Measurements from ENCODE around the gene ARFRP1. TPM values are rescaled to one million over a fixed set of nuclear protein-coding genes. Genes with fewer than 3 reads are reported as not detected.

The ARFRP1 gene
- total RNA-seq, 2 experiments from 2014 or later: 53.3 to 82.1 TPM

DNA sequence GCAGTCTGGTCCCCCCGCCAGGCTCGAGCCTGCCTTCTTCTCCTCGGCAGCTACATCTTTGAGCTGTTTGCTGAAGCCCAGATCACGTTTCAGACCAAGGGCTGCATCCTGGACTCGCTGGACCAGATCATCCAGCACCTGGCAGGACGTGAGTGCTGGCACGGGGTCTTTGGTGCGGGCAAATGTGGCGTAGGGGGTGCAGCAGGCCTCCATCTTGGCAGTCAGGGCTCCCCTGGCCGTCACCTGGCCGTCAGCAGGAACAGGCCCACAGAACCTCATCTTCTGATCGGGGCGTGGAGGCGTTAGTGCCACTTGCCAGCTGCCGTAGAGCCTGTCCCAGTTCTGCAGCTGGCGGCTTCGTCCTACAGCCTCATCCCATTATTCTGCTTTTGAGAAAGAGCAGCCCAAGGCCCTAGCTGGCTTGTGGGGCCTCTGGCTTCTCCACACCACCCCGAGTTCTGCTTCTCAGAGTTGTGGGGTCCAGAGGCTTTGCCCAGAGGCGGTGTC is 27.9 kb downstream of the ARFRP1 start:
- no peak for DNase-seq (ENCODE audit: low spot score)
- H3K4me3 ChIP-seq (ENCODE audit: low read depth, low read length, poor library complexity, severe bottlenecking): no peak overlapping the region
- no peaks in the 10 kb centered on the region for H3K79me2 ChIP-seq (ENCODE audit: insufficient read depth, low read depth, low read length)
- BruUV-seq (replicated peaks): no TSS peak
- H3K27ac ChIP-seq (ENCODE audit: low read depth, low read length, poor library complexity, severe bottlenecking): no peak overlapping the region
- H3K9me3 ChIP-seq (ENCODE audit: low read length): no peaks in the 10 kb centered on the region
- H2AFZ ChIP-seq (ENCODE audit: low read length): no peak overlapping the region
- ChIA-PET POLR2A (no interaction called here), CTCF (ENCODE audit: unreplicated experiment) (no interaction called here)
- H3K4me1 ChIP-seq (ENCODE audit: insufficient read depth, low read length, poor library complexity, severe bottlenecking): no peaks in the 10 kb centered on the region
- intact Hi-C loops (cut with micrococcal nuclease; ENCODE audit: unreplicated experiment): no loop called here
- peaks cover 34% of the 10 kb centered on the region for H3K36me3 ChIP-seq (ENCODE audit: insufficient read depth, low read length)
- H3K4me2 ChIP-seq (ENCODE audit: low read length): no peak overlapping the region
- TF ChIP-seq, protein P1, sequence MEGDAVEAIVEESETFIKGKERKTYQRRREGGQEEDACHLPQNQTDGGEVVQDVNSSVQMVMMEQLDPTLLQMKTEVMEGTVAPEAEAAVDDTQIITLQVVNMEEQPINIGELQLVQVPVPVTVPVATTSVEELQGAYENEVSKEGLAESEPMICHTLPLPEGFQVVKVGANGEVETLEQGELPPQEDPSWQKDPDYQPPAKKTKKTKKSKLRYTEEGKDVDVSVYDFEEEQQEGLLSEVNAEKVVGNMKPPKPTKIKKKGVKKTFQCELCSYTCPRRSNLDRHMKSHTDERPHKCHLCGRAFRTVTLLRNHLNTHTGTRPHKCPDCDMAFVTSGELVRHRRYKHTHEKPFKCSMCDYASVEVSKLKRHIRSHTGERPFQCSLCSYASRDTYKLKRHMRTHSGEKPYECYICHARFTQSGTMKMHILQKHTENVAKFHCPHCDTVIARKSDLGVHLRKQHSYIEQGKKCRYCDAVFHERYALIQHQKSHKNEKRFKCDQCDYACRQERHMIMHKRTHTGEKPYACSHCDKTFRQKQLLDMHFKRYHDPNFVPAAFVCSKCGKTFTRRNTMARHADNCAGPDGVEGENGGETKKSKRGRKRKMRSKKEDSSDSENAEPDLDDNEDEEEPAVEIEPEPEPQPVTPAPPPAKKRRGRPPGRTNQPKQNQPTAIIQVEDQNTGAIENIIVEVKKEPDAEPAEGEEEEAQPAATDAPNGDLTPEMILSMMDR (conservative IDR thresholded peaks at IDR 0.05; ENCODE audit: low read length): no peak
- TF ChIP-seq EZH2phosphoT487 (IDR thresholded peaks at IDR 0.05; ENCODE audit: borderline replicate concordance, low read depth, low read length): no peak
- no peaks in the 10 kb centered on the region for H4K20me1 ChIP-seq (ENCODE audit: insufficient read depth, low read length)
- H3K9me2 ChIP-seq (ENCODE audit: insufficient read depth, low read length): no peaks in the 10 kb centered on the region

DNA sequence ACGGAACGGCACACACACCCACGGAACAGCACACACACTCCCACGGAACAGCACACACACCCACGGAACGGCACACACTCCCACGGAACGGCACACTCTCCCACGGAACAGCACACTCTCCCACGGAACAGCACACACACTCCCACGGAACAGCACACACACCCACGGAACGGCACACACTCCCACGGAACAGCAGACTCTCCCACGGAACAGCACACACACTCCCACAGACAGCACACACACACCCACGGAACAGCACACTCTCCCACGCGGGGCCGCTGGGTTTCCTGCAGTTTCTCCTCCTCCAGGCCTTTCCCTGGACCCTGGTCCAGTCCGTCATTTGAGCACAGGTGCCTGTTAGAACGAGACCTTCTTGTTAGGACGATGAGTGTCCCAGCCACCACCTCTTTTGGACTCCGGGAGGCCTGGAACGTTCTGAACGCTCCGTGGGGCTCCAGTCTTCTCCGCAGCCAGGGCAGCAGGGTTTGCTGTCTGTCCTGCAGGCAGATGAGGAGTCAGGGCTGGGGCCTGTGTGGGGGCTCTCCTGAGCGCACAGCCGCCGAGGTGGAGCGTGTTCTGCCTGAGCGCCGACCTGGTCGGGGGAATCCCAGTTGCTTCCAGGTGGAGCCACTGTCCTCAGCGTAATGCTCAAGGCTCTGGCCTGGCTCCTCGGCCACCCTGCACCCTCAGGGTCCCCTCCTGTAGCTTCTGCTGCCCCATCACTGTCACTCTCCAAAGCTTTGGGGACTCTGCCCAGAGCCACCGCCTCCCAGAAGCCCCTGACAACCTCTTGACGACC is 28.9 kb downstream of the ARFRP1 start:
- Histone ChIP-seq H4K20me1 (ENCODE audit: insufficient read depth, low read length) (no peaks in the 10 kb centered on the region), H3K9me3 (ENCODE audit: low read length) (no peaks in the 10 kb centered on the region), H3K4me2 (ENCODE audit: low read length) (no peak overlapping the region), H3K36me3 (ENCODE audit: insufficient read depth, low read length) (peaks cover 42% of the 10 kb centered on the region), H3K79me2 (ENCODE audit: insufficient read depth, low read depth, low read length) (no peaks in the 10 kb centered on the region), H3K4me1 (ENCODE audit: insufficient read depth, low read length, poor library complexity, severe bottlenecking) (no peaks in the 10 kb centered on the region), H3K27ac (ENCODE audit: low read depth, low read length, poor library complexity, severe bottlenecking) (no peak overlapping the region), H3K9me2 (ENCODE audit: insufficient read depth, low read length) (no peaks in the 10 kb centered on the region), H2AFZ (ENCODE audit: low read length) (no peak overlapping the region), H3K4me3 (ENCODE audit: low read depth, low read length, poor library complexity, severe bottlenecking) (no peak overlapping the region)
- no peak for DNase-seq (ENCODE audit: low spot score)
- intact Hi-C loops (cut with micrococcal nuclease; ENCODE audit: unreplicated experiment): no loop called here
- no peak for TF ChIP-seq EZH2phosphoT487 (IDR thresholded peaks at IDR 0.05; ENCODE audit: borderline replicate concordance, low read depth, low read length)
- TF ChIP-seq, protein P1 (conservative IDR thresholded peaks at IDR 0.05; ENCODE audit: low read length): no peak
- no TSS peak for BruUV-seq (replicated peaks)
- CTCF ChIA-PET (ENCODE audit: unreplicated experiment): no interaction called here
- POLR2A ChIA-PET: no interaction called here

- no peaks in the 10 kb centered on the region for H3K79me2 ChIP-seq (ENCODE audit: insufficient read depth, low read depth, low read length)
- no peaks in the 10 kb centered on the region for H3K9me2 ChIP-seq (ENCODE audit: insufficient read depth, low read length)
- H3K9me3 ChIP-seq (ENCODE audit: low read length): no peaks in the 10 kb centered on the region
- no TSS peak for BruUV-seq (replicated peaks)
- peaks cover 45% of the 10 kb centered on the region for H3K36me3 ChIP-seq (ENCODE audit: insufficient read depth, low read length)
- no peaks in the 10 kb centered on the region for H4K20me1 ChIP-seq (ENCODE audit: insufficient read depth, low read length)
- no peak for DNase-seq (ENCODE audit: low spot score)
- CTCF ChIA-PET (ENCODE audit: unreplicated experiment): no interaction called here
- TF ChIP-seq, protein P1 (conservative IDR thresholded peaks at IDR 0.05; ENCODE audit: low read length): no peak
- TF ChIP-seq EZH2phosphoT487 (IDR thresholded peaks at IDR 0.05; ENCODE audit: borderline replicate concordance, low read depth, low read length): no peak
- H3K4me2 ChIP-seq (ENCODE audit: low read length): no peak overlapping the region
- intact Hi-C loops (cut with micrococcal nuclease; ENCODE audit: unreplicated experiment): no loop called here
- H3K4me1 ChIP-seq (ENCODE audit: insufficient read depth, low read length, poor library complexity, severe bottlenecking): no peaks in the 10 kb centered on the region
- POLR2A ChIA-PET: no interaction called here
- H2AFZ ChIP-seq (ENCODE audit: low read length): no peak overlapping the region
- no peak overlapping the region for H3K27ac ChIP-seq (ENCODE audit: low read depth, low read length, poor library complexity, severe bottlenecking)
- no peak overlapping the region for H3K4me3 ChIP-seq (ENCODE audit: low read depth, low read length, poor library complexity, severe bottlenecking)
These were observed 29.7 kb downstream of the ARFRP1 start for GRCh38 chr20:63678071-63678470.
